HepG2 (cell line): Measurements from ENCODE around the gene HBEGF. TPM values are rescaled to one million over a fixed set of nuclear protein-coding genes. Genes with fewer than 3 reads are reported as not detected.

Source experiments
- AHR ChIP-seq: IDR thresholded peaks from 2 replicates; pipeline ENCODE4 v1.6.1; 2018; ENCODE audit warnings: missing genetic modification reagents, missing compliant biosample characterization
- HNF1A ChIP-seq, 2 experiments: sonication (generic) in 1 of 2; formaldehyde crosslinking in 1 of 2; IDR thresholded peaks; 2 replicates each; pipeline versions ENCODE4 v1.4.0 to v1.6.1; 2016 to 2020; ENCODE audit warnings: borderline replicate concordance in 1 of 2, low read depth in 1 of 2, mild to moderate bottlenecking in 1 of 2, missing genetic modification reagents in 1 of 2
- HOXA5 ChIP-seq: sonication (generic); formaldehyde crosslinking; IDR thresholded peaks from 2 replicates; pipeline ENCODE4 v1.4.0; 2020; ENCODE audit warnings: missing genetic modification reagents
- KAT8 ChIP-seq: IDR thresholded peaks from 2 replicates; pipeline ENCODE4 v1.6.1; 2016; ENCODE audit warnings: missing genetic modification reagents, missing compliant biosample characterization
- KDM1A ChIP-seq: IDR thresholded peaks from 2 replicates; pipeline ENCODE4 v1.6.1; 2016; ENCODE audit warnings: missing compliant biosample characterization
- LRRFIP1 ChIP-seq: sonication (generic); formaldehyde crosslinking; conservative IDR thresholded peaks from 2 replicates; pipeline ENCODE4 v1.4.0; 2020; ENCODE audit warnings: missing genetic modification reagents
- MYNN ChIP-seq: sonication (generic); formaldehyde crosslinking; IDR thresholded peaks from 2 replicates; pipeline ENCODE4 v1.4.0; 2020; ENCODE audit warnings: mild to moderate bottlenecking, low read depth, missing genetic modification reagents
- NFAT5 ChIP-seq: sonication (generic); formaldehyde crosslinking; IDR thresholded peaks from 2 replicates; pipeline ENCODE4 v1.4.0; 2020; ENCODE audit warnings: missing genetic modification reagents
- NR2F2 ChIP-seq: IDR thresholded peaks from 2 replicates; pipeline ENCODE4 v1.6.1; 2012; ENCODE audit warnings: low read depth, inconsistent platforms, borderline replicate concordance
- PRPF4 ChIP-seq: fragments of 200-400 bp; formaldehyde crosslinking; IDR thresholded peaks from 2 replicates; pipeline ENCODE4 v1.6.1; 2016; ENCODE audit warnings: low read length, low read depth; ENCODE audit not compliant: poor library complexity, severe bottlenecking
- SKIL ChIP-seq: sonication (generic); formaldehyde crosslinking; IDR thresholded peaks from 2 replicates; pipeline ENCODE4 v1.8.0; 2022; ENCODE audit warnings: missing genetic modification reagents, mild to moderate bottlenecking, moderate library complexity, borderline replicate concordance
- ZNF205 ChIP-seq: IDR thresholded peaks from 2 replicates; pipeline ENCODE4 v1.6.1; 2018; ENCODE audit warnings: missing biosample characterization, missing genetic modification reagents
- ZNF430 ChIP-seq: sonication (generic); formaldehyde crosslinking; IDR thresholded peaks from 2 replicates; pipeline ENCODE4 v1.9.0; 2021; ENCODE audit warnings: mild to moderate bottlenecking, missing genetic modification reagents
- ZNF629 ChIP-seq: sonication (generic); formaldehyde crosslinking; conservative IDR thresholded peaks from 2 replicates; pipeline ENCODE4 v1.5.0; 2020; ENCODE audit warnings: missing genetic modification reagents
- ZNF713 ChIP-seq: sonication (generic); formaldehyde crosslinking; IDR thresholded peaks from 2 replicates; pipeline ENCODE4 v1.4.0; 2020; ENCODE audit warnings: mild to moderate bottlenecking, missing genetic modification reagents
- polyA plus RNA-seq, 8 experiments: library from polyadenylated mRNA; depleted of rRNA in 3 of 8; stranded (reverse) in 7 of 8; unstranded in 1 of 8; fragments of >200 nt; fragmentation: Illumina TruSeq in 4 of 8; extraction: Trizol in 4 of 8; gene quantifications; 2 replicates each; pipeline versions ENCODE4 v1.2.1 to v1.2.3, GENCODE V29; 2011 to 2016; ENCODE audit warnings: low read depth in 4 of 8, missing spikeins in 1 of 8, mixed read lengths in 1 of 8; ENCODE audit not compliant: insufficient read depth in 1 of 8
- total RNA-seq, 5 experiments: library from RNA; depleted of rRNA; stranded (reverse); fragments of >200 nt; fragmentation: Illumina TruSeq; extraction: Trizol; gene quantifications; 2 replicates each; pipeline ENCODE4 v1.2.3, GENCODE V29; 2016; ENCODE audit warnings: low read depth in 1 of 5

The HBEGF gene
- total and polyA plus RNA-seq, 2 of the 13 experiments (the other 11 are each of a cell fraction or from before 2014, with no cell fraction given), result 1.7 to 5.0 TPM

GRCh38 chr5:140293091-140293848 lies 53.1 kb downstream of the HBEGF start (continued):
- TF ChIP-seq HNF1A (IDR thresholded peaks at IDR 0.05; ENCODE audit: low read depth) (no peak), HNF1A (CRISPR knock-in tag; IDR thresholded peaks at IDR 0.05; ENCODE audit: borderline replicate concordance) (no peak), LRRFIP1 (CRISPR knock-in tag) (no peak), SKIL (CRISPR knock-in tag) (no peak), NR2F2 (no peak), MYNN (CRISPR knock-in tag) (no peak), KDM1A (CRISPR knock-in tag) (no peak), NFAT5 (CRISPR knock-in tag) (no peak), ZNF629 (CRISPR knock-in tag) (no peak), ZNF713 (no peak), ZNF430 (CRISPR knock-in tag) (no peak), AHR (CRISPR knock-in tag) (no peak), HOXA5 (CRISPR knock-in tag) (no peak), KAT8 (CRISPR knock-in tag) (peak; percentile 6; the same call in 1 of the 2 replicates), PRPF4 (no peak), ZNF205 (CRISPR knock-in tag) (no peak)
